ENCODE results near the gene TMEM132C.

The TMEM132C gene

GRCh38 chr12:128316078-128316477 lies 49.1 kb downstream of the TMEM132C start:
- H3K4me1 ChIP-seq (ENCODE audit: control insufficient read depth, insufficient read depth, low read length): no peaks in the 10 kb centered on the region
- H3K4me3 ChIP-seq (ENCODE audit: low read depth, low read length): no peak overlapping the region
- TF ChIP-seq ZNF596 (tag by site-specific recombination; IDR thresholded peaks at IDR 0.05): no peak
- no peak for TF ChIP-seq OVOL3 (tag by site-specific recombination; IDR thresholded peaks at IDR 0.05)
- TF ChIP-seq GLIS2 (tag by site-specific recombination; IDR thresholded peaks at IDR 0.05): no peak
- TF ChIP-seq ZBTB20 (tag by site-specific recombination; IDR thresholded peaks at IDR 0.05): no peak
- no peak for TF ChIP-seq ZNF521 (tag by site-specific recombination; IDR thresholded peaks at IDR 0.05)
- TF ChIP-seq ZNF623 (tag by site-specific recombination; IDR thresholded peaks at IDR 0.05): no peak
- no peak for TF ChIP-seq ZNF416 (tag by site-specific recombination; IDR thresholded peaks at IDR 0.05)
- no peak for TF ChIP-seq GLI2 (tag by site-specific recombination; IDR thresholded peaks at IDR 0.05; ENCODE audit: borderline replicate concordance, low read depth)
- no peak for TF ChIP-seq ZNF785 (tag by site-specific recombination; IDR thresholded peaks at IDR 0.05)
- TF ChIP-seq PRDM2 (tag by site-specific recombination; IDR thresholded peaks at IDR 0.05; ENCODE audit: borderline replicate concordance): no peak
- no peak for TF ChIP-seq ZNF530 (tag by site-specific recombination; IDR thresholded peaks at IDR 0.05; ENCODE audit: low read depth)
- TF ChIP-seq ZNF221 (tag by site-specific recombination; IDR thresholded peaks at IDR 0.05; ENCODE audit: borderline replicate concordance): no peak
- no peak for TF ChIP-seq ZNF132 (tag by site-specific recombination; IDR thresholded peaks at IDR 0.05; ENCODE audit: borderline replicate concordance)
- no peak for TF ChIP-seq ZSCAN23 (tag by site-specific recombination; IDR thresholded peaks at IDR 0.05)
- H3K9me3 ChIP-seq (ENCODE audit: control insufficient read depth, insufficient read depth, low read depth, low read length): no peaks in the 10 kb centered on the region
- CTCF ChIA-PET: no interaction called here
- POLR2A ChIA-PET: no interaction called here
- no peak overlapping the region for H3K27ac ChIP-seq (ENCODE audit: extremely low read depth, low read depth, low read length)
- no peaks in the 10 kb centered on the region for H3K36me3 ChIP-seq (ENCODE audit: control insufficient read depth in 2 of 2, insufficient read depth in 1 of 2, low read length in 2 of 2)

GRCh38 chr12:128316973-128317526 lies 50.1 kb downstream of the TMEM132C start:
- POLR2A ChIA-PET: no interaction called here
- H3K27ac ChIP-seq (ENCODE audit: extremely low read depth, low read depth, low read length): no peak overlapping the region

More at GRCh38 chr12:128316973-128317526, 50.1 kb downstream of the TMEM132C start:
- Histone ChIP-seq H3K36me3 (ENCODE audit: control insufficient read depth in 2 of 2, insufficient read depth in 1 of 2, low read length in 2 of 2) (no peaks in the 10 kb centered on the region), H3K4me3 (ENCODE audit: low read depth, low read length) (no peak overlapping the region), H3K4me1 (ENCODE audit: control insufficient read depth, insufficient read depth, low read length) (no peaks in the 10 kb centered on the region), H3K9me3 (ENCODE audit: control insufficient read depth, insufficient read depth, low read depth, low read length) (no peaks in the 10 kb centered on the region)
- CTCF ChIA-PET: no interaction called here
- TF ChIP-seq ZNF223 (tag by site-specific recombination; IDR thresholded peaks at IDR 0.05) (no peak), PRDM4 (tag by site-specific recombination; IDR thresholded peaks at IDR 0.05) (no peak), KLF16 (tag by site-specific recombination; IDR thresholded peaks at IDR 0.05) (no peak), TSHZ1 (tag by site-specific recombination; IDR thresholded peaks at IDR 0.05; ENCODE audit: borderline replicate concordance) (no peak)

Data from HEK293 (cell line).